Astrocyte (in vitro differentiated cells and primary cell): ENCODE measurements around the gene POFUT2. TPM values are rescaled to one million over a fixed set of nuclear protein-coding genes. Genes with fewer than 3 reads are reported as not detected.

ENCODE experiments used
- DNase-seq: peaks from one replicate; pipeline ENCODE4 v3.0.0-alpha.2; 2010; ENCODE audit warnings: low read depth
- FAIRE-seq: peaks from 2 replicates; lab custom pipeline; 2011; peaks lifted over from hg19 to GRCh38; lab: Jason Lieb, UNC
- H2AFZ ChIP-seq: 2 replicates; pipeline ENCODE4 v1.6.0; 2012; ENCODE audit warnings: low read depth, low read length, inconsistent platforms
- H3K27ac ChIP-seq: 2 replicates; pipeline ENCODE4 v1.5.1; 2011; ENCODE audit warnings: low read depth, low read length, inconsistent platforms
- H3K27me3 ChIP-seq: 2 replicates; pipeline ENCODE4 v1.6.0; 2011; ENCODE audit warnings: low read length, inconsistent platforms; ENCODE audit not compliant: insufficient read depth
- H3K36me3 ChIP-seq: 2 replicates; pipeline ENCODE4 v1.5.1; 2011; ENCODE audit warnings: low read length, inconsistent platforms; ENCODE audit not compliant: insufficient read depth
- H3K4me1 ChIP-seq: 2 replicates; pipeline ENCODE4 v1.5.1; 2011; ENCODE audit warnings: low read length, inconsistent platforms; ENCODE audit not compliant: insufficient read depth
- H3K4me2 ChIP-seq: 2 replicates; pipeline ENCODE4 v1.6.0; 2012; ENCODE audit warnings: low read length, inconsistent platforms
- H3K4me3 ChIP-seq: 2 replicates; pipeline ENCODE4 v1.5.1; 2011; ENCODE audit warnings: low read depth, mild to moderate bottlenecking, low read length, inconsistent platforms; ENCODE audit not compliant: insufficient read depth
- H3K79me2 ChIP-seq: 2 replicates; pipeline ENCODE4 v1.6.0; 2012; ENCODE audit warnings: mild to moderate bottlenecking, low read length, inconsistent platforms; ENCODE audit not compliant: insufficient read depth
- H3K9ac ChIP-seq: 2 replicates; pipeline ENCODE4 v1.6.0; 2012; ENCODE audit warnings: mild to moderate bottlenecking, low read length, inconsistent platforms
- H3K9me3 ChIP-seq: 2 replicates; pipeline ENCODE4 v1.5.1; 2012; ENCODE audit warnings: low read depth, mild to moderate bottlenecking, low read length, inconsistent platforms; ENCODE audit not compliant: insufficient read depth
- H4K20me1 ChIP-seq: 2 replicates; pipeline ENCODE4 v1.6.0; 2012; ENCODE audit warnings: low read length, inconsistent platforms; ENCODE audit not compliant: insufficient read depth
- H3K27ac Mint-ChIP-seq: one replicate; pipeline ENCODE4 v1.8.0; 2021; ENCODE audit warnings: mild to moderate bottlenecking, mixed read lengths; ENCODE audit not compliant: unreplicated experiment
- H3K27me3 Mint-ChIP-seq: one replicate; pipeline ENCODE4 v1.8.0; 2021; ENCODE audit warnings: low read depth, mixed read lengths; ENCODE audit not compliant: unreplicated experiment
- H3K36me3 Mint-ChIP-seq: one replicate; pipeline ENCODE4 v1.8.0; 2021; ENCODE audit warnings: low read depth, mixed read lengths; ENCODE audit not compliant: unreplicated experiment
- H3K4me1 Mint-ChIP-seq: one replicate; pipeline ENCODE4 v1.8.0; 2021; ENCODE audit warnings: low read depth, mixed read lengths; ENCODE audit not compliant: unreplicated experiment
- H3K4me3 Mint-ChIP-seq: one replicate; pipeline ENCODE4 v1.8.0; 2021; ENCODE audit warnings: mild to moderate bottlenecking, moderate library complexity, mixed read lengths; ENCODE audit not compliant: unreplicated experiment
- H3K9me3 Mint-ChIP-seq: one replicate; pipeline ENCODE4 v1.8.0; 2021; ENCODE audit warnings: mild to moderate bottlenecking, mixed read lengths; ENCODE audit not compliant: unreplicated experiment
- EZH2 ChIP-seq: IDR thresholded peaks from 2 replicates; pipeline ENCODE4 v1.6.1; 2012; ENCODE audit warnings: mild to moderate bottlenecking, low read length, inconsistent platforms; ENCODE audit not compliant: insufficient read depth
- total RNA-seq: library from RNA; stranded (reverse); gene quantifications from 2 replicates; pipeline ENCODE4 v1.2.1, GENCODE V29; 2021
- TF ChIP-seq, protein P1 (sequence below): IDR thresholded peaks from 2 replicates; pipeline ENCODE4 v1.5.1; 2011; ENCODE audit warnings: low read depth, mild to moderate bottlenecking, inconsistent platforms, low read length, moderate library complexity; ENCODE audit not compliant: insufficient read depth

The POFUT2 gene
- total RNA-seq, 1 donor from 2014 or later = 109 TPM

DNA sequence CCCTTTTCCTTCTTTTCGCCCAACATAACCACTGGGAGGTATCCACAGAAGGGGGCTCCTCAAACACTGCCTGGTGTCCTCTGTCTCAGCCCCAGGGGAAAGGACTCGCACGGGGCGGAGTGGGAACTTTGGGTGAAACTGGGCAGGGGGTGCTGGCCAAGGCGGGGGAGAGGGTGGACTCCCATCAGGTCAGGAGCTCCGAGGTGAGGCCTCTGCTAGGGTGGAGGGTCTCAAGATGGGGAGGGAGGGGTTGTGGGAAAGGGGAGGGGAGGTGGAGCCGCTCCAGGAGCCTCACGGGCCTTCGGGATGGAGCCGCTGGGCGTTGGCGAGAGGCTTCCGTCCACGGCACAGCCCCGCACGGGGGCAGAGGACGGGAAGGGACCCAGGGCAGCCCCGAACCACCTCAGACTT is 43.2 kb upstream of the POFUT2 start:
- Histone ChIP-seq H3K4me1 (peaks cover 29% of the 10 kb centered on the region), H3K27ac (no peak overlapping the region), H2AFZ (no peak overlapping the region), H3K4me3 (no peak overlapping the region), H4K20me1 (no peaks in the 10 kb centered on the region), H3K36me3 (no peaks in the 10 kb centered on the region), H3K9me3 (no peaks in the 10 kb centered on the region), H3K79me2 (no peaks in the 10 kb centered on the region), H3K9ac (peak overlapping the region; percentile 63), H3K4me2 (no peak overlapping the region), H3K27me3 (no peaks in the 10 kb centered on the region)
- Mint-ChIP-seq H3K4me3 (no peak overlapping the region), H3K27me3 (no peaks in the 10 kb centered on the region), H3K27ac (peak overlapping the region; percentile 92), H3K9me3 (peaks cover 2% of the 10 kb centered on the region), H3K36me3 (peaks cover 1% of the 10 kb centered on the region), H3K4me1 (peaks cover 35% of the 10 kb centered on the region)
- FAIRE-seq (no peak), DNase-seq (no peak)
- TF ChIP-seq, protein P1, sequence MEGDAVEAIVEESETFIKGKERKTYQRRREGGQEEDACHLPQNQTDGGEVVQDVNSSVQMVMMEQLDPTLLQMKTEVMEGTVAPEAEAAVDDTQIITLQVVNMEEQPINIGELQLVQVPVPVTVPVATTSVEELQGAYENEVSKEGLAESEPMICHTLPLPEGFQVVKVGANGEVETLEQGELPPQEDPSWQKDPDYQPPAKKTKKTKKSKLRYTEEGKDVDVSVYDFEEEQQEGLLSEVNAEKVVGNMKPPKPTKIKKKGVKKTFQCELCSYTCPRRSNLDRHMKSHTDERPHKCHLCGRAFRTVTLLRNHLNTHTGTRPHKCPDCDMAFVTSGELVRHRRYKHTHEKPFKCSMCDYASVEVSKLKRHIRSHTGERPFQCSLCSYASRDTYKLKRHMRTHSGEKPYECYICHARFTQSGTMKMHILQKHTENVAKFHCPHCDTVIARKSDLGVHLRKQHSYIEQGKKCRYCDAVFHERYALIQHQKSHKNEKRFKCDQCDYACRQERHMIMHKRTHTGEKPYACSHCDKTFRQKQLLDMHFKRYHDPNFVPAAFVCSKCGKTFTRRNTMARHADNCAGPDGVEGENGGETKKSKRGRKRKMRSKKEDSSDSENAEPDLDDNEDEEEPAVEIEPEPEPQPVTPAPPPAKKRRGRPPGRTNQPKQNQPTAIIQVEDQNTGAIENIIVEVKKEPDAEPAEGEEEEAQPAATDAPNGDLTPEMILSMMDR = no peak
- TF ChIP-seq EZH2 = no peak

DNA sequence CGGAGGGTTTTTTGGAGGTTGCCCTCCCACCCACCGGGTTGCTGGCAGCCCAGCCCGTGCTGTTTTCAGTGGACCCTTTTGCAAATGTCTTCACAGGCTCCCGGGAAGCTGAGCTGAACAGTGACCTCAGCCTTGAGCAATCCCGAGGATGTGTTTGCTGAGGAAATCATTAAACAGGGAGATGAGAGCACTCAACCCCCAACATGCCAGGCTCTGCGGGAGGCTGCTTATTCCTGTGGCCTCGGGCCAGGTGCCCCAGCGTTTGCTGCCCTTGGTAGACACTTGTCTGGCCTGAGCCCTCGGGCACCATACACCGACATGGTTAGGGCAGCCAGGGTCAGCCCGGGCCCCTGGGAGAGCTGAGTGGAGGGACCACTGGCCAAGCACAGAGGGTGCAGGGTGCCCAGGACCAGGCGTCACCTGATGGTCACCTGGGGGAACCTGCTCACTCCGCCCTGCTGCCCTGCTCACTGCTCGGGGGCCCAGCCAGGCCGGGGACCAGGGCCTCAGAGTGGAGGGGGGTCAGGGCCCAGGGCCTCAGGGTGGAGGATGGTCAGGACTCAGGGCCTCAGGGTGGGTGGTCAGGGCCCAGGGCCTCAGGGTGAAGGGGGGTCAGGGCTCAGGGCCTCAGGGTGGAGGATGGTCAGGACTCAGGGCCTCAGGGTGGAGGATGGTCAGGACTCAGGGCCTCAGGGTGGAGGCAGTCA is 42.5 kb upstream of the POFUT2 start:
- Histone ChIP-seq H3K4me2 (peak overlapping the region; percentile 68), H3K27ac (peak overlapping the region; percentile 45), H4K20me1 (no peaks in the 10 kb centered on the region), H3K4me3 (no peak overlapping the region), H3K79me2 (no peaks in the 10 kb centered on the region), H3K27me3 (no peaks in the 10 kb centered on the region), H3K9ac (peak overlapping the region; percentile 63), H3K4me1 (peaks cover 32% of the 10 kb centered on the region), H3K9me3 (no peaks in the 10 kb centered on the region), H2AFZ (peak overlapping the region; percentile 2), H3K36me3 (no peaks in the 10 kb centered on the region)
- peaks cover 35% of the 10 kb centered on the region for H3K4me1 Mint-ChIP-seq
- DNase-seq (peak; percentile 77), FAIRE-seq (peak; percentile 78)
- TF ChIP-seq, protein P1 = no peak
- TF ChIP-seq EZH2 = no peak
- peaks cover 1% of the 10 kb centered on the region for H3K36me3 Mint-ChIP-seq
- H3K4me3 Mint-ChIP-seq = peak overlapping the region; percentile 40
- H3K9me3 Mint-ChIP-seq = peaks cover 2% of the 10 kb centered on the region
- H3K27ac Mint-ChIP-seq = peak overlapping the region; percentile 100
- H3K27me3 Mint-ChIP-seq = no peaks in the 10 kb centered on the region
